HCT116 (cell line): ENCODE measurements around the gene AVEN. TPM values are rescaled to one million over a fixed set of nuclear protein-coding genes. Genes with fewer than 3 reads are reported as not detected.

Experiments used
- ATAC-seq: fragments of 200-7000 bp; cut with Tn5 transposase; 2 replicates; pipeline ENCODE4 v1.9.1; 2020; ENCODE audit warnings: mild to moderate bottlenecking, moderate library complexity
- BruUV-seq: library from RNA; stranded (reverse); fragments of 400-500 nt; replicated peaks from 2 replicates; lab custom pipeline; 2021; lab: Mats Ljungman, UMichigan
- CTCF ChIA-PET: fragments of 300-600 bp; sonication (Branson Sonifier 250); formaldehyde crosslinking; loops from one replicate; lab custom pipeline; 2021; ENCODE audit warnings: antibody characterized with exemption; lab: Charles Lee
- POLR2A ChIA-PET: fragments of 300-600, 350-600 bp; sonication (Branson Sonifier 250); formaldehyde crosslinking; loops from one replicate; lab custom pipeline; 2021; ENCODE audit warnings: antibody characterized with exemption; lab: Charles Lee
- RAD21 ChIA-PET, 2 experiments: fragments of 300-600 bp; sonication (Branson Sonifier 250); formaldehyde crosslinking; loops; one replicate each; lab custom pipeline; 2023; ENCODE audit warnings: low total read pairs in 2 of 2; ENCODE audit not compliant: uncharacterized antibody in 2 of 2, unreplicated experiment in 2 of 2, low non-redundant PET in 1 of 2; lab: Charles Lee
- DNase-seq: peaks from one replicate; pipeline ENCODE4 v3.0.0-alpha.2; 2010; ENCODE audit warnings: low read depth, low spot score
- H2AFZ ChIP-seq: fragments of 200-600 bp; shearing (Covaris generic), sonication (generic); 2 replicates; pipeline ENCODE4 v1.6.1; 2017; ENCODE audit warnings: low read depth, mixed run types, mixed read lengths, antibody characterized with exemption, low read length; ENCODE audit not compliant: poor library complexity, severe bottlenecking
- H3K27ac ChIP-seq: 2 replicates; pipeline ENCODE4 v1.5.1; 2012; ENCODE audit warnings: low read depth, low read length
- H3K27me3 ChIP-seq: fragments of 200-600 bp; sonication (generic); 2 replicates; pipeline ENCODE4 v1.6.1; 2016; ENCODE audit warnings: mixed run types, low read length, mixed read lengths; ENCODE audit not compliant: insufficient read depth
- H3K36me3 ChIP-seq, 2 experiments: fragments of 200-500 bp in 1 of 2; fragments of 200-600 bp in 1 of 2; sonication (Bioruptor generic) in 1 of 2; sonication (generic) in 1 of 2; 2 replicates each; pipeline versions ENCODE4 v1.5.1 to v1.6.1; 2014 to 2016; ENCODE audit warnings: low read length in 2 of 2, inconsistent platforms in 1 of 2, mixed read lengths in 1 of 2, mixed run types in 1 of 2; ENCODE audit not compliant: insufficient read depth in 2 of 2, control insufficient read depth in 1 of 2
- H3K4me1 ChIP-seq, 2 experiments: fragments of 200-600 bp in 1 of 2; sonication (generic) in 1 of 2; 2 replicates each; pipeline versions ENCODE4 v1.5.1 to v1.6.1; 2012 to 2017; ENCODE audit warnings: low read length in 2 of 2, inconsistent platforms in 1 of 2, mild to moderate bottlenecking in 1 of 2, mixed read lengths in 1 of 2, mixed run types in 1 of 2, moderate library complexity in 1 of 2; ENCODE audit not compliant: insufficient read depth in 2 of 2, control insufficient read depth in 1 of 2
- H3K4me2 ChIP-seq: fragments of 200-600 bp; sonication (generic); 2 replicates; pipeline ENCODE4 v1.6.1; 2017; ENCODE audit warnings: mixed run types, low read length, mixed read lengths
- H3K4me3 ChIP-seq, 2 experiments: fragments of 200-600 bp in 1 of 2; sonication (generic) in 1 of 2; replicated peaks in 1 of 2; 2 replicates each; pipeline ENCODE4 v1.5.1; 2011 to 2016; ENCODE audit warnings: low read length in 2 of 2, control low read depth in 1 of 2, low read depth in 1 of 2, mild to moderate bottlenecking in 1 of 2, mixed read lengths in 1 of 2, mixed run types in 1 of 2
- H3K79me2 ChIP-seq: fragments of 200-600 bp; sonication (generic); 2 replicates; pipeline ENCODE4 v1.6.1; 2017; ENCODE audit warnings: mild to moderate bottlenecking, mixed run types, low read length, moderate library complexity, mixed read lengths; ENCODE audit not compliant: insufficient read depth
- H3K9ac ChIP-seq: fragments of 200-600 bp; sonication (generic); 2 replicates; pipeline ENCODE4 v1.6.1; 2016; ENCODE audit warnings: low read length, mixed read lengths
- H3K9me2 ChIP-seq: fragments of 200-600 bp; sonication (generic), shearing (Covaris generic); 2 replicates; pipeline ENCODE4 v1.6.1; 2017; ENCODE audit warnings: mixed run types, mild to moderate bottlenecking, moderate library complexity; ENCODE audit not compliant: insufficient read depth
- H3K9me3 ChIP-seq, 2 experiments: fragments of 200-500 bp in 1 of 2; fragments of 200-600 bp in 1 of 2; sonication (Bioruptor generic) in 1 of 2; sonication (generic) in 1 of 2; 2 replicates each; pipeline ENCODE4 v1.6.1; 2014 to 2017; ENCODE audit warnings: low read length in 2 of 2, mixed read lengths in 2 of 2, inconsistent platforms in 1 of 2, low read depth in 1 of 2, mild to moderate bottlenecking in 1 of 2, mixed run types in 1 of 2, moderate library complexity in 1 of 2; ENCODE audit not compliant: control insufficient read depth in 1 of 2, insufficient read depth in 1 of 2
- H4K20me1 ChIP-seq: fragments of 200-600 bp; sonication (generic), shearing (Covaris generic); 2 replicates; pipeline ENCODE4 v1.6.1; 2017; ENCODE audit warnings: mixed run types, mild to moderate bottlenecking, moderate library complexity; ENCODE audit not compliant: insufficient read depth
- CBX3 ChIP-seq: IDR thresholded peaks from 2 replicates; pipeline ENCODE4 v1.6.1; 2012; ENCODE audit warnings: low read depth
- CEBPB ChIP-seq: IDR thresholded peaks from 2 replicates; pipeline ENCODE4 v1.6.1; 2012; ENCODE audit warnings: low read depth
- ELF1 ChIP-seq: IDR thresholded peaks from 2 replicates; pipeline ENCODE4 v1.6.1; 2012; ENCODE audit warnings: low read depth, borderline replicate concordance
- EZH2 ChIP-seq: fragments of 200-600 bp; sonication (generic); IDR thresholded peaks from 2 replicates; pipeline ENCODE4 v1.6.1; 2017; ENCODE audit warnings: antibody characterized with exemption, mixed run types
- EZH2phosphoT487 ChIP-seq: fragments of 200-600 bp; IDR thresholded peaks from 2 replicates; pipeline ENCODE4 v1.6.1; 2018; ENCODE audit warnings: antibody characterized with exemption, borderline replicate concordance
- FOSL1 ChIP-seq: IDR thresholded peaks from 2 replicates; pipeline ENCODE4 v1.6.1; 2012; ENCODE audit warnings: low read depth
- JUND ChIP-seq: IDR thresholded peaks from 2 replicates; pipeline ENCODE4 v1.6.1; 2012
- POLR2A ChIP-seq: IDR thresholded peaks from 2 replicates; pipeline ENCODE4 v1.7.0; 2011; ENCODE audit warnings: borderline replicate concordance; ENCODE audit not compliant: insufficient read depth, insufficient read length; ENCODE audit errors: extremely low read depth
- POLR2AphosphoS5 ChIP-seq: IDR thresholded peaks from 2 replicates; pipeline ENCODE4 v1.6.1; 2011; ENCODE audit warnings: mild to moderate bottlenecking, low read depth, low read length, moderate library complexity
- SIN3A ChIP-seq: IDR thresholded peaks from 2 replicates; pipeline ENCODE4 v1.6.1; 2012; ENCODE audit warnings: low read depth
- SP1 ChIP-seq: IDR thresholded peaks from 2 replicates; pipeline ENCODE4 v1.6.1; 2012; ENCODE audit warnings: low read depth
- SRF ChIP-seq: IDR thresholded peaks from 2 replicates; pipeline ENCODE4 v1.6.1; 2012; ENCODE audit warnings: low read depth
- TCF7L2 ChIP-seq: IDR thresholded peaks from 2 replicates; pipeline ENCODE4 v1.7.0; 2011; ENCODE audit warnings: borderline replicate concordance, inconsistent platforms; ENCODE audit not compliant: insufficient read depth, insufficient read length; ENCODE audit errors: extremely low read depth
- ZNF274 ChIP-seq: fragments of 200-500 bp; sonication (Bioruptor generic); IDR thresholded peaks from 2 replicates; pipeline ENCODE4 v1.6.1; 2014; ENCODE audit warnings: mild to moderate bottlenecking, low read depth, low read length, inconsistent platforms
- intact Hi-C: fragments of 100-400 bp; cut with micrococcal nuclease; formaldehyde crosslinking; loops from 2 replicates; pipeline ENCODE4 v1.10.0; 2022
- total RNA-seq: library from RNA; stranded (reverse); gene quantifications from one replicate; pipeline ENCODE4 v1.2.1, GENCODE V29; 2021; ENCODE audit not compliant: unreplicated experiment
- TF ChIP-seq, protein P1 (sequence below): IDR thresholded peaks from 2 replicates; pipeline ENCODE4 v1.6.1; 2011; ENCODE audit warnings: mild to moderate bottlenecking, low read length, moderate library complexity; ENCODE audit not compliant: insufficient replicate concordance; ENCODE audit errors: extremely low read depth
- TF ChIP-seq, protein P2 (sequence below): IDR thresholded peaks from 2 replicates; pipeline ENCODE4 v1.6.1; 2012; ENCODE audit warnings: low read depth
- TF ChIP-seq, protein P3 (sequence below): IDR thresholded peaks from 2 replicates; pipeline ENCODE4 v1.6.1; 2012
- TF ChIP-seq, protein P4 (sequence below): IDR thresholded peaks from 2 replicates; pipeline ENCODE4 v1.6.1; 2012

The AVEN gene
- total RNA-seq, 1 experiment from 2014 or later = 6.8 TPM

DNA sequence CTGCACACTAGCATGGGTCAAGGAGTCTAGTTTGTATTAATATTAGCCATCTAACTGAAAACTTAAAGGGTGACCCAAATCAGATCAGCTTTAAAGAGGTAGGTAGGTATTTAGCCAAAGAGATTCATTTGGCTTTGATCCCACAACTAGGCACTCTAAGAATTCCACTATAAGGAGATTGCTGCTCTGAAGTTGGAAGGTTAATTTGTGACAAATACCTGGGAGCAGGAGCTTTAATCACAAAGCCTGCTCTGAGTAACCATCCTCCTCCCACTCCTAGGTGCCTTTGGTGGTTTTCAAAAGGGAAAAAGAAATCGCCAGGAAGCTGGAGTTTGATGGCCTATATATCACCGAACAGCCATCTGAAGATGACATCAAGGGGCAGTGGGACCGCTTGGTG lies 191.0 kb downstream of the AVEN start:
- Histone ChIP-seq H2AFZ (no peak overlapping the region), H3K27me3 (no peaks in the 10 kb centered on the region), H4K20me1 (no peaks in the 10 kb centered on the region), H3K9ac (no peak overlapping the region), H3K4me3 (no peak overlapping the region), H3K79me2 (no peaks in the 10 kb centered on the region)
- no peak for DNase-seq
- ChIA-PET RAD21 (no interaction called here), CTCF (no interaction called here)
- ATAC-seq = no peak
- TF ChIP-seq ZNF274 = no peak
- TF ChIP-seq TCF7L2 = no peak
- no peak for TF ChIP-seq EZH2
- TF ChIP-seq ELF1 = no peak
- TF ChIP-seq, protein P1, sequence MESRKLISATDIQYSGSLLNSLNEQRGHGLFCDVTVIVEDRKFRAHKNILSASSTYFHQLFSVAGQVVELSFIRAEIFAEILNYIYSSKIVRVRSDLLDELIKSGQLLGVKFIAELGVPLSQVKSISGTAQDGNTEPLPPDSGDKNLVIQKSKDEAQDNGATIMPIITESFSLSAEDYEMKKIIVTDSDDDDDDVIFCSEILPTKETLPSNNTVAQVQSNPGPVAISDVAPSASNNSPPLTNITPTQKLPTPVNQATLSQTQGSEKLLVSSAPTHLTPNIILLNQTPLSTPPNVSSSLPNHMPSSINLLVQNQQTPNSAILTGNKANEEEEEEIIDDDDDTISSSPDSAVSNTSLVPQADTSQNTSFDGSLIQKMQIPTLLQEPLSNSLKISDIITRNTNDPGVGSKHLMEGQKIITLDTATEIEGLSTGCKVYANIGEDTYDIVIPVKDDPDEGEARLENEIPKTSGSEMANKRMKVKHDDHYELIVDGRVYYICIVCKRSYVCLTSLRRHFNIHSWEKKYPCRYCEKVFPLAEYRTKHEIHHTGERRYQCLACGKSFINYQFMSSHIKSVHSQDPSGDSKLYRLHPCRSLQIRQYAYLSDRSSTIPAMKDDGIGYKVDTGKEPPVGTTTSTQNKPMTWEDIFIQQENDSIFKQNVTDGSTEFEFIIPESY = no peak
- TF ChIP-seq, protein P2, sequence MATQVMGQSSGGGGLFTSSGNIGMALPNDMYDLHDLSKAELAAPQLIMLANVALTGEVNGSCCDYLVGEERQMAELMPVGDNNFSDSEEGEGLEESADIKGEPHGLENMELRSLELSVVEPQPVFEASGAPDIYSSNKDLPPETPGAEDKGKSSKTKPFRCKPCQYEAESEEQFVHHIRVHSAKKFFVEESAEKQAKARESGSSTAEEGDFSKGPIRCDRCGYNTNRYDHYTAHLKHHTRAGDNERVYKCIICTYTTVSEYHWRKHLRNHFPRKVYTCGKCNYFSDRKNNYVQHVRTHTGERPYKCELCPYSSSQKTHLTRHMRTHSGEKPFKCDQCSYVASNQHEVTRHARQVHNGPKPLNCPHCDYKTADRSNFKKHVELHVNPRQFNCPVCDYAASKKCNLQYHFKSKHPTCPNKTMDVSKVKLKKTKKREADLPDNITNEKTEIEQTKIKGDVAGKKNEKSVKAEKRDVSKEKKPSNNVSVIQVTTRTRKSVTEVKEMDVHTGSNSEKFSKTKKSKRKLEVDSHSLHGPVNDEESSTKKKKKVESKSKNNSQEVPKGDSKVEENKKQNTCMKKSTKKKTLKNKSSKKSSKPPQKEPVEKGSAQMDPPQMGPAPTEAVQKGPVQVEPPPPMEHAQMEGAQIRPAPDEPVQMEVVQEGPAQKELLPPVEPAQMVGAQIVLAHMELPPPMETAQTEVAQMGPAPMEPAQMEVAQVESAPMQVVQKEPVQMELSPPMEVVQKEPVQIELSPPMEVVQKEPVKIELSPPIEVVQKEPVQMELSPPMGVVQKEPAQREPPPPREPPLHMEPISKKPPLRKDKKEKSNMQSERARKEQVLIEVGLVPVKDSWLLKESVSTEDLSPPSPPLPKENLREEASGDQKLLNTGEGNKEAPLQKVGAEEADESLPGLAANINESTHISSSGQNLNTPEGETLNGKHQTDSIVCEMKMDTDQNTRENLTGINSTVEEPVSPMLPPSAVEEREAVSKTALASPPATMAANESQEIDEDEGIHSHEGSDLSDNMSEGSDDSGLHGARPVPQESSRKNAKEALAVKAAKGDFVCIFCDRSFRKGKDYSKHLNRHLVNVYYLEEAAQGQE = no peak
- no peak for TF ChIP-seq SIN3A
- no peak for TF ChIP-seq POLR2A
- TF ChIP-seq CBX3 = no peak
- TF ChIP-seq, protein P3, sequence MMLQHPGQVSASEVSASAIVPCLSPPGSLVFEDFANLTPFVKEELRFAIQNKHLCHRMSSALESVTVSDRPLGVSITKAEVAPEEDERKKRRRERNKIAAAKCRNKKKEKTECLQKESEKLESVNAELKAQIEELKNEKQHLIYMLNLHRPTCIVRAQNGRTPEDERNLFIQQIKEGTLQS = no peak
- no peak for TF ChIP-seq POLR2AphosphoS5
- TF ChIP-seq CEBPB = no peak
- TF ChIP-seq FOSL1 = no peak
- TF ChIP-seq SRF = no peak
- TF ChIP-seq, protein P4, sequence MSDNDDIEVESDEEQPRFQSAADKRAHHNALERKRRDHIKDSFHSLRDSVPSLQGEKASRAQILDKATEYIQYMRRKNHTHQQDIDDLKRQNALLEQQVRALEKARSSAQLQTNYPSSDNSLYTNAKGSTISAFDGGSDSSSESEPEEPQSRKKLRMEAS = no peak
- no peak for TF ChIP-seq EZH2phosphoT487
- no peak for TF ChIP-seq JUND
- TF ChIP-seq SP1 = no peak
- TF ChIP-seq, all 23 proteins: peak for 0
- Histone ChIP-seq H3K4me2 (no peak overlapping the region), H3K27ac (no peak overlapping the region), H3K36me3 (no peaks in the 10 kb centered on the region), H3K9me2 (no peaks in the 10 kb centered on the region), H3K9me3 (no peaks in the 10 kb centered on the region), H3K4me1 (peaks cover 0 to 8% of the 10 kb centered on the region in 2 experiments; a peak in 1 of 4 replicates)
- intact Hi-C loops = no loop called here
- POLR2A ChIA-PET = no interaction called here
- no TSS peak for BruUV-seq
